SK-N-SH treated with all-trans-retinoic acid at 6 μM for 48 hours (cell line): ENCODE results near the gene PARP3.
"Not testable (repeated sequence)": the region's sequence is repeated elsewhere in the genome, so short reads cannot be mapped to it uniquely, and the experiment has no call there.

Source experiments
- ATAC-seq: fragments of 200-7000 bp; cut with Tn5 transposase; 3 replicates; pipeline ENCODE4 v1.9.1; 2020; ENCODE audit warnings: mild to moderate bottlenecking, moderate library complexity
- ARNTL ChIP-seq: fragments of 450-650 bp; formaldehyde crosslinking; IDR thresholded peaks from 2 replicates; pipeline ENCODE4 v1.5.0; 2020; ENCODE audit warnings: low read depth, mild to moderate bottlenecking, moderate library complexity, borderline replicate concordance
- CSDC2 ChIP-seq: fragments of 250-450 bp; sonication (Bioruptor Pico); IDR thresholded peaks from 2 replicates; pipeline ENCODE4 v1.5.0; 2020; ENCODE audit warnings: mild to moderate bottlenecking, moderate library complexity
- ESRRG ChIP-seq: fragments of 250-450 bp; sonication (Bioruptor Pico); IDR thresholded peaks from 2 replicates; pipeline ENCODE4 v1.6.1; 2021; ENCODE audit warnings: mild to moderate bottlenecking
- GLIS3 ChIP-seq: fragments of 250-450 bp; sonication (Bioruptor Pico); IDR thresholded peaks from 2 replicates; pipeline ENCODE4 v1.5.0; 2020; ENCODE audit warnings: mild to moderate bottlenecking, moderate library complexity
- ISL1 ChIP-seq: fragments of 250-450 bp; sonication (Bioruptor Pico); IDR thresholded peaks from 2 replicates; pipeline ENCODE4 v2.1.2; 2022; ENCODE audit warnings: mild to moderate bottlenecking, moderate library complexity
- OSR1 ChIP-seq: fragments of 250-450 bp; sonication (Bioruptor Pico); IDR thresholded peaks from 2 replicates; pipeline ENCODE4 v1.8.0; 2022; ENCODE audit warnings: moderate library complexity, mild to moderate bottlenecking, inconsistent platforms
- PPARA ChIP-seq: fragments of 250-450 bp; sonication (Bioruptor Pico); IDR thresholded peaks from 2 replicates; pipeline ENCODE4 v1.5.0; 2020; ENCODE audit warnings: mild to moderate bottlenecking, borderline replicate concordance
- RARB ChIP-seq: fragments of 250-450 bp; sonication (Bioruptor Pico); IDR thresholded peaks from 2 replicates; pipeline ENCODE4 v1.8.0; 2021; ENCODE audit warnings: mild to moderate bottlenecking, moderate library complexity
- SNAI2 ChIP-seq: fragments of 250-450 bp; sonication (Bioruptor Pico); IDR thresholded peaks from 2 replicates; pipeline ENCODE4 v1.5.0; 2020; ENCODE audit warnings: mild to moderate bottlenecking, moderate library complexity
- TOX ChIP-seq: fragments of 250-450 bp; sonication (Bioruptor Pico); IDR thresholded peaks from 2 replicates; pipeline ENCODE4 v1.8.0; 2021; ENCODE audit warnings: mild to moderate bottlenecking, moderate library complexity, borderline replicate concordance
- ZC3H10 ChIP-seq: fragments of 250-450 bp; sonication (Bioruptor Pico); IDR thresholded peaks from 2 replicates; pipeline ENCODE4 v1.5.1; 2021; ENCODE audit warnings: mild to moderate bottlenecking, moderate library complexity
- ZFP3 ChIP-seq: fragments of 250-450 bp; sonication (Bioruptor Pico); IDR thresholded peaks from 2 replicates; pipeline ENCODE4 v1.5.0; 2020; ENCODE audit warnings: mild to moderate bottlenecking, moderate library complexity
- ZFP30 ChIP-seq: fragments of 450-650 bp; formaldehyde crosslinking; IDR thresholded peaks from 2 replicates; pipeline ENCODE4 v1.5.0; 2022; ENCODE audit warnings: mild to moderate bottlenecking, moderate library complexity
- ZNF565 ChIP-seq: fragments of 450-650 bp; formaldehyde crosslinking; conservative IDR thresholded peaks from 2 replicates; pipeline ENCODE4 v1.5.0; 2020; ENCODE audit warnings: low read depth, mild to moderate bottlenecking, moderate library complexity
- ZNF8 ChIP-seq: fragments of 450-650 bp; formaldehyde crosslinking; IDR thresholded peaks from 2 replicates; pipeline ENCODE4 v1.5.0; 2020; ENCODE audit warnings: mild to moderate bottlenecking, moderate library complexity
- TF ChIP-seq, protein P1 (sequence below): fragments of 250-450 bp; sonication (Bioruptor Pico); IDR thresholded peaks from 2 replicates; pipeline ENCODE4 v1.5.0; 2020; ENCODE audit warnings: mild to moderate bottlenecking, moderate library complexity
- TF ChIP-seq, protein P2 (sequence below): fragments of 250-450 bp; sonication (Bioruptor Pico); IDR thresholded peaks from 2 replicates; pipeline ENCODE4 v1.8.0; 2021; ENCODE audit warnings: low read depth, mild to moderate bottlenecking, moderate library complexity, borderline replicate concordance
- TF ChIP-seq, protein P3 (sequence below): fragments of 250-450 bp; sonication (Bioruptor Pico); IDR thresholded peaks from 2 replicates; pipeline ENCODE4 v1.5.1; 2020; ENCODE audit warnings: low read depth, mild to moderate bottlenecking, moderate library complexity
- TF ChIP-seq, protein P4 (sequence below): fragments of 250-450 bp; sonication (Bioruptor Pico); IDR thresholded peaks from 2 replicates; pipeline ENCODE4 v1.8.0; 2020; ENCODE audit warnings: mild to moderate bottlenecking, moderate library complexity, borderline replicate concordance

Gene PARP3

DNA sequence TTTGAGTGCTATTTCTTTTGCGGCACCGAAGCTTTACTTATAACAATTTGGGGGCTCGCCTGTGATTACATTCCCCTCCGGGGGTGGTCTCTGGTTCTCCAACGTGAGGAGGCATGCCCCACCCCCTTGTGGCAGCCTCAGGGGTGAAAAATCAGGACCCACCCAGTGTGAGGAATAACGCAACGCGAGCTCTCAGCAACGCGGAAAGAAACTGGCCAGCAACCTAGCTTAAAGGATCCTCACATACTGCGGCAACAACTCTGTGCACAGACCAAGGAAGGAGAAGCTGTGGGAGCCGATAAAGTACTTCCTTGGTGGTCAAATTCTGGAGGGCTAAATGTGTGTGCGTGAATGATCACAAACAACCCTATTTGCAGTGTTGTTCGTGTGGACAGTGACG, 44.8 kb upstream of the PARP3 start:
- no peak for ATAC-seq
- TF ChIP-seq CSDC2 (CRISPR knock-in tag) (no peak), ZC3H10 (CRISPR knock-in tag) (no peak), ZFP3 (no peak), TOX (no peak), ESRRG (CRISPR knock-in tag) (no peak), ISL1 (no peak), RARB (CRISPR knock-in tag) (no peak), GLIS3 (CRISPR knock-in tag) (no peak), SNAI2 (CRISPR knock-in tag) (no peak)
- TF ChIP-seq, protein P1, sequence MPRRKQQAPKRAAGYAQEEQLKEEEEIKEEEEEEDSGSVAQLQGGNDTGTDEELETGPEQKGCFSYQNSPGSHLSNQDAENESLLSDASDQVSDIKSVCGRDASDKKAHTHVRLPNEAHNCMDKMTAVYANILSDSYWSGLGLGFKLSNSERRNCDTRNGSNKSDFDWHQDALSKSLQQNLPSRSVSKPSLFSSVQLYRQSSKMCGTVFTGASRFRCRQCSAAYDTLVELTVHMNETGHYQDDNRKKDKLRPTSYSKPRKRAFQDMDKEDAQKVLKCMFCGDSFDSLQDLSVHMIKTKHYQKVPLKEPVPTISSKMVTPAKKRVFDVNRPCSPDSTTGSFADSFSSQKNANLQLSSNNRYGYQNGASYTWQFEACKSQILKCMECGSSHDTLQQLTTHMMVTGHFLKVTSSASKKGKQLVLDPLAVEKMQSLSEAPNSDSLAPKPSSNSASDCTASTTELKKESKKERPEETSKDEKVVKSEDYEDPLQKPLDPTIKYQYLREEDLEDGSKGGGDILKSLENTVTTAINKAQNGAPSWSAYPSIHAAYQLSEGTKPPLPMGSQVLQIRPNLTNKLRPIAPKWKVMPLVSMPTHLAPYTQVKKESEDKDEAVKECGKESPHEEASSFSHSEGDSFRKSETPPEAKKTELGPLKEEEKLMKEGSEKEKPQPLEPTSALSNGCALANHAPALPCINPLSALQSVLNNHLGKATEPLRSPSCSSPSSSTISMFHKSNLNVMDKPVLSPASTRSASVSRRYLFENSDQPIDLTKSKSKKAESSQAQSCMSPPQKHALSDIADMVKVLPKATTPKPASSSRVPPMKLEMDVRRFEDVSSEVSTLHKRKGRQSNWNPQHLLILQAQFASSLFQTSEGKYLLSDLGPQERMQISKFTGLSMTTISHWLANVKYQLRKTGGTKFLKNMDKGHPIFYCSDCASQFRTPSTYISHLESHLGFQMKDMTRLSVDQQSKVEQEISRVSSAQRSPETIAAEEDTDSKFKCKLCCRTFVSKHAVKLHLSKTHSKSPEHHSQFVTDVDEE (CRISPR knock-in tag), result no peak
- TF ChIP-seq, all 23 proteins: peak for 0

DNA sequence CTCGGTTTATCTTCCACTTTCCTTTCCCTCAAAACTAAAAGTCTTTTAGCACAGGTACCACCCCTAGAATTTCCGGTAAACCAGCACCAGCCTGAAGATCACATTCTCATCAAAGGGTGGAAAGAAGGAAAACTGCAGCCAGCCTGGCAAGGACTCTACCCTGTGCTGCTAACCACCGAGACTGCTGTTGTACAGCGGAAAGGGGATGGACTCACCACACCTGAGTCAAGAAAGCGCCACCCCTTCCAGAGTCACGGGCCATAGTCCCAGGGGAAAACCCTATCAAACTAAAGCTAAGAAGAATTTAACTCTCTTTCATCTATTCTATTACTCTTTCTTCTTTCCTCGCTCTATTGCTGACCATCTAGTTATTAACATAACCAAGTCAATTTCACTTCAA, 42.1 kb upstream of the PARP3 start:
- not testable (repeated sequence) for ATAC-seq

DNA sequence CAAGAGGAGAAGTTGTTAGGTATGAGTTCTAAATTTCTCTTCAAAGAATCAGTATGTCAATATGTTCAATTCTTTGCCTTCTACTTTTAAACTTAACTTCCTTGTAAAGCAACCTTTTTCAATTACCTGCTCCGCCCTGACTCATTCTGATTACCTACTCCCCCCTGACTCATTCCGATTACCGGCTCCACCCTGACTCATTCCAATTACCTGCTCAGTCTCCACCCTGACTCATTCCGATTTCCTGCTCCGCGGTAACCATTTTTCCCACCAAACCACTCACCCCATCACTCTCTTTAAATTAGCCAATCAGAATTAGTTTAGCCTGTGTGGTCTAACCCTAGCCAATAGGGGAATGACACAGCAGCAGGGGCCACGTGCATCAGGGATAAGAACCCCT, 39.8 kb upstream of the PARP3 start:
- ATAC-seq, result not testable (repeated sequence)

DNA sequence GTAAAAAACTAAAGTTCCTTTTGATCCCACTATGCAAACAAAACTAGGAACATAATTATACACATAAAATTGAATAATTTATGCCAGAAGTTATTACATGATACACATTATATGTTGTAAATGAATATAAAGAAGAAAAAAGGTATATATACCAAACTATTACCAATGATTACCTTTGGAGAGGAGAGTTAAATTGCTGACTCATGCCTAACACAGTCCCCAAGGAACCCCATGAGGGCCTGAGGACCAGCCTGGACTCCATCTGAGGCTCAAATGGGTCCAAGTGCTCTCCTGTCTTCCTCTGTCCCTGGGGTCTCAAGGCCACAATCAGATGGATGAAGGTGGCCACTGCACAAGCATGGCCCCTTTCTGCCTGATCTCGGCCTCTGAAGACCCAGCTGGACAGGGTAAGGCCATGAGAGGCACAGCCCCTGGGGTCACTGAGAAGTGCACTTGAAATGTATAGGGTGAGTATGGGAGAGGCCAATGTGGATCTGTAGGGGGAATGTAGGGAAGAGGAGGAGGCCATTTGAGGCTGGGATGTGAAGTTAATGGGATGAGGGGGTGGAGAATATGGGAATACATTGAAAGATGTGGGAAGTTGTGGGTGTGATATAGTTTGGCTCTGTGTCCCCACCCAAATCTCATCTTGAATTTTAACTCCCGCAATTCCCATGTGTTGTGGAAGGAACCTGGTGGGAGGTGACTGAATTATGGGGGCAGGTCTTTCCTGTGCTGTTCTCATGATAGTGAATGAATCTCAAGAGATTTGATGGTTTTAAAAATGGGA, 37.9 kb upstream of the PARP3 start:
- ATAC-seq, result no peak
- TF ChIP-seq ZFP3 (no peak), TOX (no peak), OSR1 (no peak), ZFP30 (CRISPR knock-in tag) (no peak), RARB (CRISPR knock-in tag) (no peak), ARNTL (CRISPR knock-in tag) (no peak), ZNF8 (CRISPR knock-in tag) (no peak), ZNF565 (CRISPR knock-in tag) (no peak), PPARA (CRISPR knock-in tag) (no peak)
- TF ChIP-seq, protein P2, sequence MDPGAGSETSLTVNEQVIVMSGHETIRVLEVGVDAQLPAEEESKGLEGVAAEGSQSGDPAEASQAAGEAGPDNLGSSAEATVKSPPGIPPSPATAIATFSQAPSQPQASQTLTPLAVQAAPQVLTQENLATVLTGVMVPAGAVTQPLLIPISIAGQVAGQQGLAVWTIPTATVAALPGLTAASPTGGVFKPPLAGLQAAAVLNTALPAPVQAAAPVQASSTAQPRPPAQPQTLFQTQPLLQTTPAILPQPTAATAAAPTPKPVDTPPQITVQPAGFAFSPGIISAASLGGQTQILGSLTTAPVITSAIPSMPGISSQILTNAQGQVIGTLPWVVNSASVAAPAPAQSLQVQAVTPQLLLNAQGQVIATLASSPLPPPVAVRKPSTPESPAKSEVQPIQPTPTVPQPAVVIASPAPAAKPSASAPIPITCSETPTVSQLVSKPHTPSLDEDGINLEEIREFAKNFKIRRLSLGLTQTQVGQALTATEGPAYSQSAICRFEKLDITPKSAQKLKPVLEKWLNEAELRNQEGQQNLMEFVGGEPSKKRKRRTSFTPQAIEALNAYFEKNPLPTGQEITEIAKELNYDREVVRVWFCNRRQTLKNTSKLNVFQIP (CRISPR knock-in tag), result no peak
- TF ChIP-seq, protein P1 (CRISPR knock-in tag), result no peak
- TF ChIP-seq, protein P3, sequence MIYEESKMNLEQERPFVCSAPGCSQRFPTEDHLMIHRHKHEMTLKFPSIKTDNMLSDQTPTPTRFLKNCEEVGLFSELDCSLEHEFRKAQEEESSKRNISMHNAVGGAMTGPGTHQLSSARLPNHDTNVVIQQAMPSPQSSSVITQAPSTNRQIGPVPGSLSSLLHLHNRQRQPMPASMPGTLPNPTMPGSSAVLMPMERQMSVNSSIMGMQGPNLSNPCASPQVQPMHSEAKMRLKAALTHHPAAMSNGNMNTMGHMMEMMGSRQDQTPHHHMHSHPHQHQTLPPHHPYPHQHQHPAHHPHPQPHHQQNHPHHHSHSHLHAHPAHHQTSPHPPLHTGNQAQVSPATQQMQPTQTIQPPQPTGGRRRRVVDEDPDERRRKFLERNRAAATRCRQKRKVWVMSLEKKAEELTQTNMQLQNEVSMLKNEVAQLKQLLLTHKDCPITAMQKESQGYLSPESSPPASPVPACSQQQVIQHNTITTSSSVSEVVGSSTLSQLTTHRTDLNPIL (CRISPR knock-in tag), result no peak
- TF ChIP-seq, protein P4, sequence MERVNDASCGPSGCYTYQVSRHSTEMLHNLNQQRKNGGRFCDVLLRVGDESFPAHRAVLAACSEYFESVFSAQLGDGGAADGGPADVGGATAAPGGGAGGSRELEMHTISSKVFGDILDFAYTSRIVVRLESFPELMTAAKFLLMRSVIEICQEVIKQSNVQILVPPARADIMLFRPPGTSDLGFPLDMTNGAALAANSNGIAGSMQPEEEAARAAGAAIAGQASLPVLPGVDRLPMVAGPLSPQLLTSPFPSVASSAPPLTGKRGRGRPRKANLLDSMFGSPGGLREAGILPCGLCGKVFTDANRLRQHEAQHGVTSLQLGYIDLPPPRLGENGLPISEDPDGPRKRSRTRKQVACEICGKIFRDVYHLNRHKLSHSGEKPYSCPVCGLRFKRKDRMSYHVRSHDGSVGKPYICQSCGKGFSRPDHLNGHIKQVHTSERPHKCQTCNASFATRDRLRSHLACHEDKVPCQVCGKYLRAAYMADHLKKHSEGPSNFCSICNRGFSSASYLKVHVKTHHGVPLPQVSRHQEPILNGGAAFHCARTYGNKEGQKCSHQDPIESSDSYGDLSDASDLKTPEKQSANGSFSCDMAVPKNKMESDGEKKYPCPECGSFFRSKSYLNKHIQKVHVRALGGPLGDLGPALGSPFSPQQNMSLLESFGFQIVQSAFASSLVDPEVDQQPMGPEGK (CRISPR knock-in tag), result no peak
